Fibroblast of skin of left quadriceps (primary cell): ENCODE measurements around the gene MLN.

Experiments used
- DNase-seq, 2 experiments: peaks; one replicate each; pipeline ENCODE4 v3.0.0-alpha.2; 2013; ENCODE audit warnings: low read depth in 2 of 2

The MLN gene

GRCh38 chr6:33788694-33789549 lies 14.9 kb downstream of the MLN start, which contains the start of gene LEMD2:
TSS of gene LEMD2 (minus strand) at chr6:33789130. CDS start at chr6:33789116, 14 bp downstream.
- peak; percentile 87 to 90 for DNase-seq

GRCh38 chr6:33787954-33788693 lies 15.7 kb downstream of the MLN start:
- peak in 1 of 2 experiments; percentile 32 for DNase-seq

- no peak for DNase-seq
Observed at GRCh38 chr6:33787346-33787953, 16.4 kb downstream of the MLN start.

GRCh38 chr6:33786736-33787135 lies 17.1 kb downstream of the MLN start:
- no peak for DNase-seq

- DNase-seq = no peak
Observed at GRCh38 chr6:33785778-33786177, 18.0 kb downstream of the MLN start.

GRCh38 chr6:33784787-33785186 lies 19.0 kb downstream of the MLN start:
- no peak for DNase-seq

GRCh38 chr6:33783781-33784520 lies 19.9 kb downstream of the MLN start:
- no peak for DNase-seq

- no peak for DNase-seq
Observed at GRCh38 chr6:33782561-33782960, 21.2 kb downstream of the MLN start.

- no peak for DNase-seq
Observed at GRCh38 chr6:33781131-33781975, 22.4 kb downstream of the MLN start.

- no peak for DNase-seq
Observed at GRCh38 chr6:33779895-33780294, 23.9 kb downstream of the MLN start.

- DNase-seq = no peak
Observed at GRCh38 chr6:33779290-33779689, 24.5 kb downstream of the MLN start.

- DNase-seq = no peak
Observed at GRCh38 chr6:33778444-33779121, 25.2 kb downstream of the MLN start.

GRCh38 chr6:33777398-33778388 lies 26.1 kb downstream of the MLN start:
- DNase-seq = no peak

- no peak for DNase-seq
Observed at GRCh38 chr6:33776764-33777163, 27.0 kb downstream of the MLN start.

GRCh38 chr6:33776186-33776585 lies 27.6 kb downstream of the MLN start:
- no peak for DNase-seq

- DNase-seq = no peak
Observed at GRCh38 chr6:33774774-33775173, 29.0 kb downstream of the MLN start.

GRCh38 chr6:33772902-33773472 lies 30.8 kb downstream of the MLN start:
- DNase-seq = no peak

GRCh38 chr6:33772082-33772830 lies 31.5 kb downstream of the MLN start:
- no peak for DNase-seq
